Stimulated activated CD8-positive, alpha-beta memory T cell treated with anti-CD3 and anti-CD28 coated beads, Interleukin-7, amount 100 ng/mL, for 1 hour (primary cell): ENCODE results near the gene ITGB7.
"Not testable (repeated sequence)": the region's sequence is repeated elsewhere in the genome, so short reads cannot be mapped to it uniquely, and the experiment has no call there.

Source experiments
- DNase-seq, 2 donors: peaks; one replicate each; pipeline ENCODE4 v3.0.0-alpha.2; 2020; ENCODE audit warnings: low read depth in 2 of 2

Gene ITGB7

DNA sequence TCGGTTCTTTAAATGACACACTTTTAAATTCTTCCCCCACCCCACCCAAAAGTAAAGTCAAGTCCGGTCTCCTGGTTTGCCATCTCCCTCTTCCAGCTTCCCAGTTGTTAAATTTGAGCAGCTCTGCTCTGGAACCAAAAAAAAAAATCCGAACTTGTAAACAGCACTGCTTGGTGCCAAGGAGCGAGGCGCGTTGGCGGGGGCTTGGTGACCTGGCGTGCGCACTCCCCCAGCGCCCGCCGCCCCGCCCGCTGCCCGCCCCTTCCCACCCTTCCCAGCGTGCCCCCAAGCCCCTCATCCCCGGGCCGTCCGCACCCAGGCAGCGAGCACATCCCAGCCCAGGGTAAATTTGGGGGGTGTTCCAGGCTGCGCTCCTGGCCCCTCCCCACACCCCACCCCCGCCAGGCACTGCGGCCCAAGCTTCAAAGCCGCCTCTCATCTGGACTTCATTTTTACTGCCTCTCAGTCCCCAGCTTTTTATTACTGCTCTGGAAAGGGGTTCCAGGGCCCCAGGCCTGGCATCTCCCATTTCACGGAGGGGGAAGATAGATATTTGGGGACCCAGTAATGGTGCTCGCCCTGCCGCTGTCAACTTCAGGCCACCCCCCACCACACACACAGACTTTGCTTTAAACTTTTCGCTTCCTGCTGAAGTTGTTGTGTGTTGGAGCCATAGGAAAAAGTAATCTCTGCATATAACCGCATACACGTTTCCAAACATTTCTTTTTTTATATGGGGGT, 11.7 kb upstream of the ITGB7 start:
- no peak for DNase-seq

DNA sequence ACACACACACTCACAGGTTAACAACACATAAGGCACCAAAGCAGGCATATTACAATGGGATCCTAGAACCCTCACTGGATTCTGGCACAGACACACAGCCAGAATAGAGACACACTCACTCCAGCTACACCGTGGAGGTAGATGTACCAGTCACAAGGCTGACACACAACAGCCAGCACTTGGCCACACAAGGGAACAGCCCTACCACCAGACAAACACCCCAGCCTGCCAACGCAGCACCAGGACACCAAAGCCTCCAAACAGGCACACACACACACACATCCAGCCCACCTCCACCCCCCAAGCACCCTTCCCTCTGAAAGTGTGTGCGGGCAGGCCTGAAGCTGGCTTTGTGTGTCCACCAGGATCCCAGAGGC, 10.9 kb upstream of the ITGB7 start:
- DNase-seq, result no peak

DNA sequence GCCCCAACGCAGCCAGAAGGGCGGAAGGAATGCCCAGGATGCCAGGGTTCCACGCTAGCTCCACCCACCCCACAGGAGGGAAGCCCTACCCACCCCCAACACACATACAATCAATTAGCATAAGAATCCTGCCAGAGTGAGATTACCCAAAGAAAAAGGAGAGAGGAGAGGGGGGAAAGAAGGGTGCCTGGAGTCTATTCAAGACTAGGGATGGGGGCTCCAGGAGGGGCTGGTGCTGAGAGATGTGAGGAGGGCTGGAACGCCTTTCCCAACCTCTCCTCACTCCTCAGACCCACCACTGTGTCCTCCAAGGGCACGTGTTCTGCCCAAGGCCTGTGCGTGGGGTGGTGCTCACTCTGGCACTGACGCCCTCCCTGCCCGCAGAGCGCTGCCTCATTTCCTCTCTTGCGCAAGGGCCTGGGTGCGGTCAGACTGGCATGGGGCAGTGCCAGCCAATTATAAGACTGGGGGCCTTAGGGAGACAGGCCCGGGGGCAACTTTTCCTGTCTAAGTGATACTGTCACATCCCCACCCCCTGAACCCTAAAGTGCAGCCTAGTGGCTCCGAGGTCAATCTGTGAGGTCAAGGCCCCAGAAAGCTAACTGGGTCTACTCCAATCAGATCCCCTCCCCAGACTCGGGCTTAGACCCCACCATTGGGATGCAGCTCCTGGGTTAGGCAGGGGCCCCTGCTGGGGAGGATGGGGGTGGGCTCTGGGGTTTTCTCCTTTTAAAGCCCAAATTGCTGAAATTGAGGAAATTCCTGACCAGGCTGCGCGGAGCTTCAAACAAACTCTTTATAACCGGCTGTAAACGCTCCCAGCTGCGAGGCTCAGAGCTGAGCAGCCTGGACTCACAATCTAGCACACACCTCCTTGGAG, 10.2 kb upstream of the ITGB7 start:
- DNase-seq, result peak in 1 of 2 donors; percentile 31

DNA sequence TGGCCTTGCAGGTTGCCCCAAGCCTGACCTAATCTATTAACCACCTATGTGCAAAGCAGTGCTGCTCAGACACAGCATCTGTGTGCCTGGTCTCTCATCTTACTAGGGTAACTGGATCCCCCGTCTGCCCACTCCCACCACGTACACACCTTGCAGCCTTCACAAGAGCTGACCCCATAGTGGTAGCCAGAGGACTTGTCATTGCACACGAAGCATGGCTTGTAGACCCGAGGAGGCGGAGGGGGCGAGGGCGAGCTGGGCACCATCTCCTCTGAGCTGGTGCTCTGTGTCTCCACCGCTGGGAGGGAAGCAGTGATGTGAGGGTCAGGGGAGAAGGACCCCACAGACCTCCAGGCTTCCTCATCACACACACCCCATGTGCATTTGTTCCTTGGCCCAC, 8.4 kb upstream of the ITGB7 start:
- no peak for DNase-seq

DNA sequence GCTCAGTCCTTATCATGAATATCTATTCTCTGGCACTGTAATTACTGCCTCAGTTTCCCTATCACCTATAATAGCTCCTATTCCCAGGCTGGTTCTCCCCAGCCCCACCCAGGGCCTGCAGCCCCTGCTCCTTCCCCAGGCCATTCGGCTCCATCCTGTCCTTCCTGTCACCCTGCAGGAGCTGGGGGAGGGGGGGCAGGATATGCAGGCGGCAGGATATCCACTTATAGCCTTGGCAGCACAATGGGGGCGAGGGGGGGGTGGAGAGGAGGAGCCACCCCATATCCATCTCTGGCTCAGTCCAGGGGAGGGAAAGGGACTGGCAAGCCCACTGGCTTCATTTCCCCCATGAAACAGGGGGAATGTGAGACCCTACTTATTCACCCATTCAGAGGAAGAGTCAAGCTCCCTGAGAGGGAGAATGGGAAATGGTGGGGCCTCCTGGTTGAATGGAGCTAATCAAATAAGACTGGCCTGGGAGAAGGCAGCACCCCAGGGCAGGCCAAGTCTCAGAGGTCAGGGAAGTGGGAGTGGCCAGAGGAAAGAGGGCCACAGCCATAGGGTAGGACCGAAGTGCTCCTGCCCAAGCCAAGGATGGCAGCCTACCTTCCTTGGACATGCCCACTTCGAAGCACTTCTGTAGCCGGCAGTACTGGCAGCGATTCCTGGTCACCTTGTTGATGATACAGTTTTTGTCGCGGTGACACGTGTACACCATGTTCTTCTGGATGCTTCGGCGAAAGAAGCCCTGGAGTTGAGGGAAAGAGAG, 7.8 kb upstream of the ITGB7 start:
- no peak for DNase-seq

DNA sequence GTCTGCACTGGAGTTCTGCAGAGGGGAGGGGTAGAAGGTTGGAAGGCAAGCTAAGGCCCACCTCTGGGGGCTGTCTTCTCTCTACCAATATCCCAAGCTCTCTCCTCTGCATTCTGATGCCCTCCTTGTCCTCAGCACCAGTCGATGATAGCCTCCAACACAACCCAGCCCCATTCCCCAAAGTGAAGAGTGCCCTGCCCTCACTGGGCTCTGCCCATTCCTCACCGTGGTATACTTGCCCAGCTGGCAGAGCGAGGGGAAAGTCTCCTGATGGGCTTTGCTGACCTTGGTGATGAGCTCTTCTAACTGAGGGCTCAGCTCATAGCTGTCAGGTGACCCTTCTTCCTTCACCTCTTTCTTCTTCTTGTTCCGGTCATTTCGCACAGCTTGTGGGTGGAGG, 7.2 kb upstream of the ITGB7 start:
- DNase-seq, result no peak

DNA sequence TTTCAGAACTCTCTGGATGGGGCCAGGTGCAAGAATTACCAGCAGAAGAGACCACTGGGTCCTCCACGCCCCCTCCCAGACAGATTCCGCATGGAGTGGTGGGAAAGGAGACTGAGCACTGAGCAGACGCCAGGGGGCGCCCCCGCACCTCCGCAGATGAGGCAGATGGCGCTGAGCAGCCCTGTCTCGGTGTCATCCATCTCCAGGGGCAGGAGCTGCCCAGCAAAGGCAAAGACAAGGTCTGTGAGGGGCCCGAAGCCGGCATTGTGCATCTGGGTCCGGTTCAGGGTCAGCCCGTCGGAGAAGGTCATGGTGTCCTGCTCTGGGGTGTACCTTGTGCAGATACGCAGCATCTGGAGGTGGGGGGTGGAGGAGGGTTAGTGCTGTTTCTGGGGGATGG, 6.3 kb upstream of the ITGB7 start:
- DNase-seq, result peak; percentile 58 to 81

DNA sequence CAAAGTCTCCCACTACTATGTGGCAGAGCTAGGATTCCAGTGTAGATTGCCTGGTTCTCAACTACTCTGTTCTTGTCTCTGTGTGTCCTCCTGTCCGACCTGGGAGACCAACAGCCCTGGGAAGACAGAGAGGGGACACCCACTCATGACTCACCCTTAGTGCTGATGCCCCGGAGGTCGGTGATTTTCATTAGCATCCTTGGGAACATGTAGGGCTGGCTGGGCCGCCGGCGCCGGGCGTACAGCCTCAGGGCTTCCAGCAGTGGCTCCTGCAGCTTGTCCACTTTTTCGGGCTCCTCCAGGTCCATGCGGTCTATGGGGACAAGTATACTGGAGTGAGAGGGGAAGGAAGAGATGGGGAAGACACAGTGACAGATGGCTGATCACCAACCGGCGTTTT, 5.9 kb upstream of the ITGB7 start:
- DNase-seq, result no peak

DNA sequence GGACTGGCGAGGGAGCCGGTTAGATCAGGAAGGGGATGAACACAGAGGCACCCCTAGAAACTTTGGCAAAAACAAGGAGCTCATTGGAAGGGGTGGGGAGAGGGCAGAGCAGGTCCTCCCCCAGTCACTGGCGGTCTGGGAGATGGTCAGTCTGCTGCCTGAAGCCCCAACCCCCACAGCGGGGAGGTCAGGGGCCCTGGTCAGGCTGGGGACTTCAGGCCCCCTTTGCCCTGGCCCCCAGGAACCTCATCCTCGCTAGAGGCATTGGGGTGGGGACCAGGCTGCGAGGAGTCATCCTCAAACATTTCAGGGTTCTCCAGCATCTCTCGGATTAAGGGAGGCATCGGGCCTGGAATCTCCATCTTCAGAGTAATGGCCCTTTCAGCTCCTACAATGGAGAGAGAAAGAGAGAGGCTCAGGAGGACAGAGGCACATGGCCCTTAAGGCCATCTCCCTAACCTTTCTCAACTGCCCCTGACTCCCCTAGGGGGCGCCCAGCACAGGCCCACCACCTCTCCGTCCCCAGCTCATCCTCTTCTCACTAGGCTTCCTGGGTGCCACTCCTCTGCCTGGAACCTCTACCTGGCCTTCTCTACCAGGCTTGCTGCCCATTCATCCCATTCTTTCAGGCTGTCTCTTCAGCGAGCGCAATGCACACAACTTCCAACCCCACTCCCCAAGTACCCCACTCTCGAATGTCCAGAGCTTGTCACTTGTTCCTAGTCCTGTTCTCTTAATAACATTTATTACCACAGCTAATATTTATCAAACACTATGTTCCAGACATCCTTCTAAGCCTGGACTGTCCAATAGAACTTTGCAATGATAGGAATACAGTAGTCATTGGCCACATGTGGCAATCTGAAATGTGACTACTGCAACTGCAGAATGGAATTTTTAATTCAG, 4.7 kb upstream of the ITGB7 start:
- no peak for DNase-seq

DNA sequence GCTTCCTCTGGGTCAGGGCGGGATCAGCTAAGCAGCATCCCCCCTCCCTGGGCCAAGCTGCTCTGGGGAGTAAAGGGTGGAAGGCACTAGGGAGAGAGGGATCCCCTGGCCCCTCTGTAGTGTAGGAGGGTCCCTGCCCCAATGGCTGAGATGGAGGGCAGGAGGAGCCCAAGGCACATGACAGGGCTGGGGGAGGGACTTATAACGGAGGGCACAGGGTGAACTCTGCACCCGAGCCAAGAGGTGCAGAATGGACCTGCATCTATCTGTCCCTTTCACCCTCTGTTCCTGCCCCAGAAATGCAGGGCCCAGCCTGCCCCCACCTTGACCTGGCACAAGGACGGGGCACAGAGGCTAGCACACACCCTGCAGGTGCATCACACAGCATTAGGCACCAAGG, 3.8 kb upstream of the ITGB7 start:
- DNase-seq, result no peak

DNA sequence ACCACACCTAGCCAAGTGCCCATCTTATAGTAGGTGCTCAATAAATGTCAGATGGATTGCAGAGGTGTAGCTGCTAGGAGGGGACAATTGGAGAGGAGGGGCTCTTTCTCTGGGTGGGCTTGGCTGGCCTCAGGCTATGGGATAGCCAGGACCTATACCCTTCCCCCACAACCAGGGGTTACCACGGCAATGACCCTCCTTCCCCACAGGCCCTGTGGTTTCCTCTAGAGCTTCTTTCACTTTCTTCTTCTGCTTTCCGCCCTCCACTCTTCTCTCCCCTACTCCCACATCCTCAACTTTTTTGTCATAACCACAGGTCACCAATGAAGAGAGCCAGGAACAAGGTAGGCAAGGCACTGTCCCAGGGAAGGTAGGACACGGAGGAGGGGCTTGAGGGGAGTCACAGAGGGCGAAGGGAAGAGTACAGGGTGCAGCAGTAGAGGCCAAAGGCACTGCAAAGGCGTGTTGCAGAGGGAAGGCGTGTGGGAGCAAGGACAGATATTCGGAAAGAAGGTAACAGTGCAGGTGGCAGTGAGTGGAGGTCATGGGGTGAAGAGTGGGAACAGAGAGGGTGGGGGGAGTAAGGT, 1.9 kb upstream of the ITGB7 start:
- no peak for DNase-seq

DNA sequence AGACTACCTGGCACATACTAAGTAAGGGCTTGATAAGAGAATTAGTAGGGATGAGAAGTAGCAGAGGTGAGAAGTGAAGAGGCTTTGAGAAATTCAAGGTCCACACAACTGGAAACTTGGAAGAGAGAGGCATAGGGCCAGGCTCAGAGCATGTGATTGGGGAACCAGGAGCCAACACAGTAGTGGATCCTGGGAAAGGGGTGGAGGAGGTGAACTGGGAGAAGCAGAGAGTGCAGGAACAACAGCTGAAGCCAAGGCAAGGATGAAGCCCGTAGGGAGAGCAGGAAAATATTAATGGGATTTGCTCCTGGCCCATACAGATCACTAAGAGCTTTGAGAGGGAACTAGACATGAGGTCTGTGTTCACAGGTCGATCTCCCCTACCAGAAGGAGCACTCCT, 1.4 kb upstream of the ITGB7 start:
- DNase-seq, result no peak

DNA sequence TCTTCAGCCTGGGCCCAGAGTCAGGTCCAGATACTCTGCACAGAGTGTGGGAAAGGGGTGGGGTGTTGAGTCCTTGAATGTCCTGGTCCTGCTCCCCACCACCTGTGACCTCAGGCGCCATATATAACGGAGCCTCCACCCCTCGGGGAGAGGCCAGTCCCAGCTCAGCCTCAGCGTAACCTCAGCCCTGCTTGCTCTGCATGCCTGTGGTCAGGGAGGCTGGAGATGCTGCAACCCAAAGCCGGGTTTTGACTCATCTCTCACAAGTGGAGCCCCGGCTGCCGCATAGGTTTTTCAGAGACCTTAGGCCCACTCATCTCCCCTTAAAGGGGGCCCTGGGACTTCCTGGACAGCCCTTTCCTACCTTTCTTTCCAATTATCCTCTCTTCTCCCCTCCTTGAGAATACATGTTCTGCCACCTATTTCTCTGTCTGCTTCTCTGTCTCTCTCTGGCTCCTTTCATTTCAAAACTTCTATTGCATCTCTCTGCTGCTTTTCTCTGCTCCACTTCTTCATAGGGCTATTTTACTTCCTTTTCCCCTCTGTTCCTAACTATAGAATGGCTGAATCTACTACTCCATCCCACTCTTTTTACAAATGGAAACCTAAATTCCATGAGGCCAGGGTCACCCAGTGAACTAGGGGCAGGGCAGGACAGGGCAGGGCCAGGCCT, 1.2 kb downstream of the ITGB7 start:
- peak in 1 of 2 donors; percentile 30 for DNase-seq

DNA sequence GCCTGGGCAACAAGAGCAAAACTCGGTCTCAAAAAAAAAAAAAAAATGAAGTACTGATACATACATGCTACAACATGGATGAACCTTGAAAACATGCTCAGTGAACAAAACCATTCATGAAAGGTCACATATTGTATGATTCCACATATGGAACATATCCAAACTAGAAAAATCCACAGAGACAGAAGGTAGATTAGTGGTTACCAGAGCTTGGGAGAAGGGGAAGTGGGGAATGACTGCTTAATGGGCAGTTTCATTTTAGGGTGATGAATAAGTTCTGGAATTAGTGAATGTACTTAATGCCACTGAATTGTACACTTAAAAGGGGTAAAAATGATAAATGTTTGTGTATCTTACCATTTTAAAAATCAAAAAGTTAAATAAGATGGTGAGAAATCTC, 2.7 kb downstream of the ITGB7 start:
- DNase-seq, result no peak

DNA sequence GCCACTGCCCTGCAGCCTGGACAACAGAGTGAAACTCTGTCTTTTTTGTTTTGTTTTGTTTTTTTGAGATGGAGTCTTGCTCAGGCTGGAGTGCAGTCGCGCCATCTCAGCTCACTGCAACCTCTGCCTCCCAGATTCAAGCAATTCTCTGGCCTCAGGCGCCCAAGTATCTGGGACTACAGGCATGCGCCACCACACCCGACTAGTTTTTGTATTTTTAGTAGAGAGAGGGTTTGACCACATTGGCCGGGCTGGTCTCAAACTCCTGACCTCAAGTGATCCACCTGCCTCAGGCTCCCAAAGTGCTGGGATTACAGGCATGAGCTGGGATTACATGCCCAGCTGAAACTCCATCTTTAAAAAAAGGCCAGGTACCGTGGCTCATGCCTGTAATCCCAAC, 4.7 kb downstream of the ITGB7 start:
- DNase-seq, result not testable (repeated sequence)

DNA sequence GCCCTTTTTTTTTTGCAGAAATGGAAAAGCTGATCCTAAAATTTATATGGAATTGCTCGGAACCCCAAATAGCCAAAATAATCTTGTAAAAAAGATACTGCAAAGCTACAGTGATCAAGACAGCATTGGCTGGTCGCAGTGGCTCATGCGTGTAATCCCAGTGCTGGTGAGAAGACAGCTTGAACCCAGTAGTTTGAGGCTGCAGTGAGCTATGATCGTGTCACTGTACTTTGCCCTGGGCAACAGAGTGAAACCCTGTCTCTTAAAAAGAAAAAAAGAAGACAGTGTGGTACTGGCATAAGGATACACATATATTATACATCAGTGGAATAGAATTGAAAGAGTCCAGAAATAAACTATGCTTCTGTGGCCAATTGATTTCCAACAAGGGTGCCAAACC, 5.4 kb downstream of the ITGB7 start:
- DNase-seq, result no peak

DNA sequence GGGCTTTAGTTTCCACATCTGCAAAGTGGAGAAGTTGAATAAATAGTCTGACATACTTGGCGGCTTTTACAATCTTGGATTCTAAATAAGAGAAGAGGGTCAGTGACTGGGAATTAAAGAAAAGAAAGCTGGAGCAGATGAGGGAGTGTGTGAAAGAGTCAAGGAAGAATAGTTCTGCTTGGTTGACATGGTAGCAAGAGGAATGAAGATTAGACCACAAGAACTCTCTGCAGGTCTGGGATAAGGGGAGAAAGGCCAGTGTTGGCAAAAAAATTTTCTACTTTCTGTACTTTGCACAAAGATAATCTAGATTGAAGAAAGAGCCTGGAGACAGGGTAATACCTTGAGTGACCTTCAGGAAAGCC, 5.9 kb downstream of the ITGB7 start:
- no peak for DNase-seq

DNA sequence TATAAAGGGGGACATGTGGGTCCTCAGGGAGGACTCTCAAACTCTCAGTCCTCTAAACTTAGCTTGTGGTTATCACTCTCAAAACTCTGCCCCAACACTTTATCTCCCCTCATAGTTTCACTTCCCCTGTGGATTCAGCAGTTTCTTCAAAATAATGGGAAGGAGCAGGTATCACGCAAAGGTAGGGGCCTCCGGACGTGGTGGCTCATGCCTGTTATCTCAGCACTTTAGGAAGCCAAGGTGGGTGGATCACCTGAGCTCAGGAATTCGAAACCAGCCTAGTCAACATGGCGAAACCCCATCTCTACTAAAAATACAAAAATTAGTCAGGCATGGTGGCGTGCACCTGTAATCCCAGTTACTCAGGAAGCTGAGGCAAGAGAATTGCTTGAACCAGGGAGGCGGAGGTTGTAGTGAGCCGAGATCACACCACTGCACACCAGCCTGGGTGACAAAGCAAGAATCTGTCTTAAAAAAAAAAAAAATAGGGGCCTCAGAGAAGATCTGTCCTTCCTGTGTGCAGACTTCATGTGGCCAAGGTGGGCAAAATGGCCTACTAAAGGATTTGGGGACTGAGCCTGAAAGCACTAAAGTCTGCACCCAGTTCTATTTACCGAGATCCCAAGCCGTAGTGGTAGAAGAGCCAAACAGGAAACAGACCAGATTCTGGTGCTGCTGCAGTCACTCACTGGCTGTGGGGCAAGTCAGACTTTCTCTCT, 6.4 kb downstream of the ITGB7 start:
- no peak for DNase-seq

DNA sequence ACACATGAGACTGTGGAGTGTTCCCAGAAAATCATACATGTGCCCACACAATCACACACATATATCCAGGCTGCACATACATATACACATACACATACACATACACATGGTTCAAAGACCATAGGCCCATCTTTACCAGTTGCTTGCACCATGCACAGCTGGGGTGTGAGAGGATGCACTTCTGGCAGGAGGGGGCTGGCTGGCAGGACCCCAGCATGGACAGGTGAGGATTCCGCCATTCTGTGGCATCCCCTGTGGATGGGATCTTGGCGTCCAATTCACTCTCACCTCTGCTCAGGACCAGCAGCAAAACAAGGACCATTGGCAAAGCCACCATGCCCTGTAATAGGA, 7.0 kb downstream of the ITGB7 start:
- DNase-seq, result no peak

DNA sequence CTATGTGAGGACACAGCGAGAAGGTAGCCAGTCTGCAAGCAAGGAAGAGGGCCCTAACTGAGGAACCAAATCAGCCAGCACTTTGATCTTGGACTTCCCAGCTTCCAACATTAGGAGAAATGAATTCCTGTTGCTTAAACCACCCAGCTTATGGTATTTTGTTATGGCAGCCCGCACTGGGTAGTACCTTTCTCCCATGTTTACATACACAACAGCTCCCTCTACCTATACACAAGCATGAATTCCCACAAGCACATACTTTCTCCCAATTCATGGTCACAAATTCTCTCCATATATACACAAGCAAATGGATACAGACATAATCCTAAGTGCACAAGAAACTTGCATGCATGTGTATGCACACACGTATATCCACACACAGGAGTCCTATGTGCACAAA, 7.4 kb downstream of the ITGB7 start:
- no peak for DNase-seq
